GM23338 (cell line): ENCODE data around the gene OASL. TPM values are rescaled to one million over a fixed set of nuclear protein-coding genes. Genes with fewer than 3 reads are reported as not detected.
A peak's percentile ranks its signal among the peaks of the same experiment; 100 is the strongest.

Experiments used
- ATAC-seq: fragments of 200-7000 bp; cut with Tn5 transposase; 3 replicates; pipeline ENCODE4 v1.9.1; 2020
- DNase-seq: peaks from one replicate; pipeline ENCODE4 v3.0.0-alpha.2; 2015; ENCODE audit warnings: low spot score
- H2AFZ ChIP-seq: fragments of 200-600 bp; sonication (generic); 2 replicates; pipeline ENCODE4 v1.8.0; 2016; ENCODE audit warnings: antibody characterized with exemption, mild to moderate bottlenecking, moderate library complexity
- H3F3A ChIP-seq: fragments of 200-600 bp; sonication (generic); replicated peaks from 2 replicates; pipeline ENCODE4 v1.8.0; 2017; ENCODE audit warnings: antibody characterized with exemption, mixed run types, low read depth
- H3K27ac ChIP-seq: fragments of 200-600 bp; sonication (generic); 2 replicates; pipeline ENCODE4 v1.6.1; 2016; ENCODE audit warnings: low read depth
- H3K27me3 ChIP-seq: fragments of 200-600 bp; sonication (generic); 2 replicates; pipeline ENCODE4 v1.8.0; 2016; ENCODE audit warnings: mild to moderate bottlenecking, mixed run types, moderate library complexity; ENCODE audit not compliant: insufficient read depth
- H3K36me3 ChIP-seq: fragments of 200-600 bp; sonication (generic); 2 replicates; pipeline ENCODE4 v1.8.0; 2016; ENCODE audit warnings: mild to moderate bottlenecking; ENCODE audit not compliant: insufficient read depth
- H3K4me1 ChIP-seq: fragments of 200-600 bp; sonication (generic); 2 replicates; pipeline ENCODE4 v1.8.0; 2016; ENCODE audit warnings: mild to moderate bottlenecking, moderate library complexity; ENCODE audit not compliant: insufficient read depth
- H3K4me2 ChIP-seq: fragments of 200-600 bp; sonication (generic); 2 replicates; pipeline ENCODE4 v1.7.1; 2017; ENCODE audit warnings: mixed run types
- H3K4me3 ChIP-seq: fragments of 200-600 bp; sonication (generic); 2 replicates; pipeline ENCODE4 v1.6.1; 2016; ENCODE audit warnings: mixed run types
- H3K79me2 ChIP-seq: fragments of 200-600 bp; sonication (generic); replicated peaks from 2 replicates; pipeline ENCODE4 v1.8.0; 2017; ENCODE audit warnings: mild to moderate bottlenecking; ENCODE audit not compliant: insufficient read depth
- H3K9me2 ChIP-seq: fragments of 200-600 bp; sonication (generic); 2 replicates; pipeline ENCODE4 v1.8.0; 2017; ENCODE audit not compliant: insufficient read depth
- H4K20me1 ChIP-seq: fragments of 200-600 bp; sonication (generic); replicated peaks from 2 replicates; pipeline ENCODE4 v1.8.0; 2017; ENCODE audit warnings: mild to moderate bottlenecking; ENCODE audit not compliant: insufficient read depth
- H3K27ac Mint-ChIP-seq: 2 replicates; pipeline ENCODE4 v1.8.0; 2020; ENCODE audit warnings: inconsistent platforms, mild to moderate bottlenecking, moderate library complexity, mixed read lengths
- H3K27me3 Mint-ChIP-seq: 3 replicates; pipeline ENCODE4 v1.8.0; 2022; ENCODE audit warnings: low read depth, mild to moderate bottlenecking, moderate library complexity, mixed read lengths, inconsistent platforms; ENCODE audit not compliant: insufficient read depth, poor library complexity
- H3K36me3 Mint-ChIP-seq: 3 replicates; pipeline ENCODE4 v1.8.0; 2021; ENCODE audit warnings: low read depth, mild to moderate bottlenecking, inconsistent platforms, moderate library complexity, mixed read lengths
- H3K4me1 Mint-ChIP-seq: 3 replicates; pipeline ENCODE4 v1.8.0; 2020; ENCODE audit warnings: mild to moderate bottlenecking, inconsistent platforms, mixed read lengths
- H3K4me3 Mint-ChIP-seq: 3 replicates; pipeline ENCODE4 v1.8.0; 2021; ENCODE audit warnings: moderate library complexity, mild to moderate bottlenecking, inconsistent platforms, mixed read lengths
- H3K9me3 Mint-ChIP-seq: 3 replicates; pipeline ENCODE4 v1.8.0; 2020; ENCODE audit warnings: moderate library complexity, mild to moderate bottlenecking, inconsistent platforms, mixed read lengths
- CREB1 ChIP-seq: fragments of 250-450 bp; sonication (Bioruptor Pico); IDR thresholded peaks from 2 replicates; pipeline ENCODE4 v1.5.0; 2020; ENCODE audit warnings: low read depth, mild to moderate bottlenecking, moderate library complexity
- EZH2 ChIP-seq: fragments of 200-600 bp; sonication (generic); IDR thresholded peaks from one replicate; pipeline ENCODE4 v1.8.0; 2017; ENCODE audit warnings: antibody characterized with exemption, mild to moderate bottlenecking, low read depth; ENCODE audit not compliant: unreplicated experiment
- EZH2phosphoT487 ChIP-seq: fragments of 200-600 bp; sonication (generic); IDR thresholded peaks from one replicate; pipeline ENCODE4 v1.8.1; 2018; ENCODE audit warnings: antibody characterized with exemption; ENCODE audit not compliant: unreplicated experiment
- JUNB ChIP-seq: IDR thresholded peaks from one replicate; pipeline ENCODE4 v1.6.1; 2016; ENCODE audit warnings: antibody characterized with exemption; ENCODE audit not compliant: unreplicated experiment
- NANOG ChIP-seq: IDR thresholded peaks from 2 replicates; pipeline ENCODE4 v1.6.1; 2016; ENCODE audit warnings: antibody characterized with exemption, borderline replicate concordance
- POLR2AphosphoS5 ChIP-seq: IDR thresholded peaks from 2 replicates; pipeline ENCODE4 v1.6.1; 2016; ENCODE audit warnings: antibody characterized with exemption, low read depth
- STAT1 ChIP-seq: IDR thresholded peaks from one replicate; pipeline ENCODE4 v1.6.1; 2016; ENCODE audit warnings: antibody characterized with exemption; ENCODE audit not compliant: unreplicated experiment
- ZNF114 ChIP-seq: fragments of 250-450 bp; sonication (Bioruptor Pico); IDR thresholded peaks from 2 replicates; pipeline ENCODE4 v1.5.0; 2020; ENCODE audit warnings: mild to moderate bottlenecking, moderate library complexity
- ZNF331 ChIP-seq: fragments of 250-450 bp; sonication (Bioruptor Pico); IDR thresholded peaks from 2 replicates; pipeline ENCODE4 v1.5.0; 2020; ENCODE audit warnings: low read depth, mild to moderate bottlenecking, moderate library complexity
- polyA plus RNA-seq: library from polyadenylated mRNA; unstranded; fragments of >200 nt; fragmentation: Nextera tagmentation; extraction: Ambion mirVana; gene quantifications from 2 replicates; pipeline ENCODE4 v1.2.1, GENCODE V29; 2016
- total RNA-seq: library from RNA; depleted of rRNA; stranded (reverse); fragments of >200 nt; shearing (Covaris generic); gene quantifications from 2 replicates; pipeline ENCODE4 v1.2.3, GENCODE V29; 2014
- TF ChIP-seq, protein P1 (sequence below): fragments of 250-450 bp; sonication (Bioruptor Pico); IDR thresholded peaks from 2 replicates; pipeline ENCODE4 v1.5.0; 2020; ENCODE audit warnings: mild to moderate bottlenecking, moderate library complexity
- TF ChIP-seq, protein P2 (sequence below): IDR thresholded peaks from one replicate; pipeline ENCODE4 v1.6.1; 2018; ENCODE audit warnings: antibody characterized with exemption; ENCODE audit not compliant: unreplicated experiment
- TF ChIP-seq, protein P3 (sequence below): IDR thresholded peaks from 2 replicates; pipeline ENCODE4 v1.6.1; 2016; ENCODE audit warnings: antibody characterized with exemption
- TF ChIP-seq, protein P4 (sequence below), 2 experiments: fragments of 200-600 bp in 1 of 2; sonication (generic) in 1 of 2; conservative IDR thresholded peaks; 2 replicates each; pipeline versions ENCODE4 v1.5.1 to v1.6.1; 2016 to 2017; ENCODE audit warnings: antibody characterized with exemption in 2 of 2, low read depth in 2 of 2, mild to moderate bottlenecking in 2 of 2, moderate library complexity in 1 of 2

The OASL gene
- total and polyA plus RNA-seq, 2 experiments from 2014 or later = not detected

DNA sequence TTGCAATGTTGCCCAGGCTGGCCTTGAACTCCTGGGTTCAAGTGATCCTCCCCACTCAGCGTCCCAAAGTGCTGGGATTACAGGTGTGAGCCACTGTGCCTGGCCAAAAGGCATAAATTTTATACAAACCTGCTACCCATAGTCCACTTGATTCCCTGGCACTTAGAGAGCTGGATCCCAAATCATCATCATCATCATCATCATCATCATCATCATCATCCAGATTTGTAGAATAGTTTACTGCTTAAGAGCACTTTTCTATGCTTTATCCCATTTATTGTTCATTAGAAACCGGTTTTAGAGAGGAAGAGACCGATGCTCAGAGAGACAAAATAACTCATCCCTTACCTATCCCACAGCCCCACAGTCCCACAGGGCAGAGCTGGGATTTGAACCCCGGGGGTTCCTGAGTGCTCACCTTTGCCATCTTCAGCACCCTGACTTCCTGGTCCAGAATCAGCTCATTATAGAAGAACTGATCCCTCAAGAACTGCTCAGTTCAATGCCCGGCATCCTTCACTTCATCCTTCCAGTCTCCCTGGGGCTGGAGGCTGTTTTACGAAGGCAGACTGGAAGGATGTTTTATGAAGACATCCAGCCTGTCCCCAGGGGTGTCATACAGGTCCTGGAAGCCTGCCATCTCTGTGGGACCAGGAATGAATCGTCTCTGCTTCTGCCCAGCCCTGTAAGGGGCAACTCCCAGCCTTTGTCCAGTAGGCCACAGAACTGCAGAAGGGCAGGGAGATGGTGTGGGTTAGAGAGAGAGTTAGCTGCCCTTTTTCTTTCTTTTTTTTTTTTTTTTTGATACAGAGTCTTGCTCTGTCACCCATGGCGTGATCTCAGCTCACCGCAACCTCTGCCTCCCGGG lies 20.2 kb upstream of the OASL start:
- no peak overlapping the region for H3K27ac Mint-ChIP-seq
- TF ChIP-seq, protein P1, sequence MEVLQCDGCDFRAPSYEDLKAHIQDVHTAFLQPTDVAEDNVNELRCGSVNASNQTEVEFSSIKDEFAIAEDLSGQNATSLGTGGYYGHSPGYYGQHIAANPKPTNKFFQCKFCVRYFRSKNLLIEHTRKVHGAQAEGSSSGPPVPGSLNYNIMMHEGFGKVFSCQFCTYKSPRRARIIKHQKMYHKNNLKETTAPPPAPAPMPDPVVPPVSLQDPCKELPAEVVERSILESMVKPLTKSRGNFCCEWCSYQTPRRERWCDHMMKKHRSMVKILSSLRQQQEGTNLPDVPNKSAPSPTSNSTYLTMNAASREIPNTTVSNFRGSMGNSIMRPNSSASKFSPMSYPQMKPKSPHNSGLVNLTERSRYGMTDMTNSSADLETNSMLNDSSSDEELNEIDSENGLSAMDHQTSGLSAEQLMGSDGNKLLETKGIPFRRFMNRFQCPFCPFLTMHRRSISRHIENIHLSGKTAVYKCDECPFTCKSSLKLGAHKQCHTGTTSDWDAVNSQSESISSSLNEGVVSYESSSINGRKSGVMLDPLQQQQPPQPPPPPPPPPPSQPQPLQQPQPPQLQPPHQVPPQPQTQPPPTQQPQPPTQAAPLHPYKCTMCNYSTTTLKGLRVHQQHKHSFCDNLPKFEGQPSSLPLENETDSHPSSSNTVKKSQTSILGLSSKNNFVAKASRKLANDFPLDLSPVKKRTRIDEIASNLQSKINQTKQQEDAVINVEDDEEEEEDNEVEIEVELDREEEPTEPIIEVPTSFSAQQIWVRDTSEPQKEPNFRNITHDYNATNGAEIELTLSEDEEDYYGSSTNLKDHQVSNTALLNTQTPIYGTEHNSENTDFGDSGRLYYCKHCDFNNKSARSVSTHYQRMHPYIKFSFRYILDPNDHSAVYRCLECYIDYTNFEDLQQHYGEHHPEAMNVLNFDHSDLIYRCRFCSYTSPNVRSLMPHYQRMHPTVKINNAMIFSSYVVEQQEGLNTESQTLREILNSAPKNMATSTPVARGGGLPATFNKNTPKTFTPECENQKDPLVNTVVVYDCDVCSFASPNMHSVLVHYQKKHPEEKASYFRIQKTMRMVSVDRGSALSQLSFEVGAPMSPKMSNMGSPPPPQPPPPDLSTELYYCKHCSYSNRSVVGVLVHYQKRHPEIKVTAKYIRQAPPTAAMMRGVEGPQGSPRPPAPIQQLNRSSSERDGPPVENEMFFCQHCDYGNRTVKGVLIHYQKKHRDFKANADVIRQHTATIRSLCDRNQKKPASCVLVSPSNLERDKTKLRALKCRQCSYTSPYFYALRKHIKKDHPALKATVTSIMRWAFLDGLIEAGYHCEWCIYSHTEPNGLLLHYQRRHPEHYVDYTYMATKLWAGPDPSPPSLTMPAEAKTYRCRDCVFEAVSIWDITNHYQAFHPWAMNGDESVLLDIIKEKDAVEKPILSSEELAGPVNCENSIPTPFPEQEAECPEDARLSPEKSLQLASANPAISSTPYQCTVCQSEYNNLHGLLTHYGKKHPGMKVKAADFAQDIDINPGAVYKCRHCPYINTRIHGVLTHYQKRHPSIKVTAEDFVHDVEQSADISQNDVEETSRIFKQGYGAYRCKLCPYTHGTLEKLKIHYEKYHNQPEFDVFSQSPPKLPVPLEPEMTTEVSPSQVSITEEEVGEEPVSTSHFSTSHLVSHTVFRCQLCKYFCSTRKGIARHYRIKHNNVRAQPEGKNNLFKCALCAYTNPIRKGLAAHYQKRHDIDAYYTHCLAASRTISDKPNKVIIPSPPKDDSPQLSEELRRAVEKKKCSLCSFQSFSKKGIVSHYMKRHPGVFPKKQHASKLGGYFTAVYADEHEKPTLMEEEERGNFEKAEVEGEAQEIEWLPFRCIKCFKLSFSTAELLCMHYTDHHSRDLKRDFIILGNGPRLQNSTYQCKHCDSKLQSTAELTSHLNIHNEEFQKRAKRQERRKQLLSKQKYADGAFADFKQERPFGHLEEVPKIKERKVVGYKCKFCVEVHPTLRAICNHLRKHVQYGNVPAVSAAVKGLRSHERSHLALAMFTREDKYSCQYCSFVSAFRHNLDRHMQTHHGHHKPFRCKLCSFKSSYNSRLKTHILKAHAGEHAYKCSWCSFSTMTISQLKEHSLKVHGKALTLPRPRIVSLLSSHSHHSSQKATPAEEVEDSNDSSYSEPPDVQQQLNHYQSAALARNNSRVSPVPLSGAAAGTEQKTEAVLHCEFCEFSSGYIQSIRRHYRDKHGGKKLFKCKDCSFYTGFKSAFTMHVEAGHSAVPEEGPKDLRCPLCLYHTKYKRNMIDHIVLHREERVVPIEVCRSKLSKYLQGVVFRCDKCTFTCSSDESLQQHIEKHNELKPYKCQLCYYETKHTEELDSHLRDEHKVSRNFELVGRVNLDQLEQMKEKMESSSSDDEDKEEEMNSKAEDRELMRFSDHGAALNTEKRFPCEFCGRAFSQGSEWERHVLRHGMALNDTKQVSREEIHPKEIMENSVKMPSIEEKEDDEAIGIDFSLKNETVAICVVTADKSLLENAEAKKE = no peak
- TF ChIP-seq, protein P2, sequence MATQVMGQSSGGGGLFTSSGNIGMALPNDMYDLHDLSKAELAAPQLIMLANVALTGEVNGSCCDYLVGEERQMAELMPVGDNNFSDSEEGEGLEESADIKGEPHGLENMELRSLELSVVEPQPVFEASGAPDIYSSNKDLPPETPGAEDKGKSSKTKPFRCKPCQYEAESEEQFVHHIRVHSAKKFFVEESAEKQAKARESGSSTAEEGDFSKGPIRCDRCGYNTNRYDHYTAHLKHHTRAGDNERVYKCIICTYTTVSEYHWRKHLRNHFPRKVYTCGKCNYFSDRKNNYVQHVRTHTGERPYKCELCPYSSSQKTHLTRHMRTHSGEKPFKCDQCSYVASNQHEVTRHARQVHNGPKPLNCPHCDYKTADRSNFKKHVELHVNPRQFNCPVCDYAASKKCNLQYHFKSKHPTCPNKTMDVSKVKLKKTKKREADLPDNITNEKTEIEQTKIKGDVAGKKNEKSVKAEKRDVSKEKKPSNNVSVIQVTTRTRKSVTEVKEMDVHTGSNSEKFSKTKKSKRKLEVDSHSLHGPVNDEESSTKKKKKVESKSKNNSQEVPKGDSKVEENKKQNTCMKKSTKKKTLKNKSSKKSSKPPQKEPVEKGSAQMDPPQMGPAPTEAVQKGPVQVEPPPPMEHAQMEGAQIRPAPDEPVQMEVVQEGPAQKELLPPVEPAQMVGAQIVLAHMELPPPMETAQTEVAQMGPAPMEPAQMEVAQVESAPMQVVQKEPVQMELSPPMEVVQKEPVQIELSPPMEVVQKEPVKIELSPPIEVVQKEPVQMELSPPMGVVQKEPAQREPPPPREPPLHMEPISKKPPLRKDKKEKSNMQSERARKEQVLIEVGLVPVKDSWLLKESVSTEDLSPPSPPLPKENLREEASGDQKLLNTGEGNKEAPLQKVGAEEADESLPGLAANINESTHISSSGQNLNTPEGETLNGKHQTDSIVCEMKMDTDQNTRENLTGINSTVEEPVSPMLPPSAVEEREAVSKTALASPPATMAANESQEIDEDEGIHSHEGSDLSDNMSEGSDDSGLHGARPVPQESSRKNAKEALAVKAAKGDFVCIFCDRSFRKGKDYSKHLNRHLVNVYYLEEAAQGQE = no peak
- TF ChIP-seq POLR2AphosphoS5 (no peak), ZNF331 (no peak), NANOG (no peak), JUNB (no peak), ZNF114 (CRISPR knock-in tag) (no peak), EZH2 (no peak), EZH2phosphoT487 (no peak), STAT1 (no peak), CREB1 (no peak)
- TF ChIP-seq, protein P3, sequence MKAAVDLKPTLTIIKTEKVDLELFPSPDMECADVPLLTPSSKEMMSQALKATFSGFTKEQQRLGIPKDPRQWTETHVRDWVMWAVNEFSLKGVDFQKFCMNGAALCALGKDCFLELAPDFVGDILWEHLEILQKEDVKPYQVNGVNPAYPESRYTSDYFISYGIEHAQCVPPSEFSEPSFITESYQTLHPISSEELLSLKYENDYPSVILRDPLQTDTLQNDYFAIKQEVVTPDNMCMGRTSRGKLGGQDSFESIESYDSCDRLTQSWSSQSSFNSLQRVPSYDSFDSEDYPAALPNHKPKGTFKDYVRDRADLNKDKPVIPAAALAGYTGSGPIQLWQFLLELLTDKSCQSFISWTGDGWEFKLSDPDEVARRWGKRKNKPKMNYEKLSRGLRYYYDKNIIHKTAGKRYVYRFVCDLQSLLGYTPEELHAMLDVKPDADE = no peak
- TF ChIP-seq, protein P4, sequence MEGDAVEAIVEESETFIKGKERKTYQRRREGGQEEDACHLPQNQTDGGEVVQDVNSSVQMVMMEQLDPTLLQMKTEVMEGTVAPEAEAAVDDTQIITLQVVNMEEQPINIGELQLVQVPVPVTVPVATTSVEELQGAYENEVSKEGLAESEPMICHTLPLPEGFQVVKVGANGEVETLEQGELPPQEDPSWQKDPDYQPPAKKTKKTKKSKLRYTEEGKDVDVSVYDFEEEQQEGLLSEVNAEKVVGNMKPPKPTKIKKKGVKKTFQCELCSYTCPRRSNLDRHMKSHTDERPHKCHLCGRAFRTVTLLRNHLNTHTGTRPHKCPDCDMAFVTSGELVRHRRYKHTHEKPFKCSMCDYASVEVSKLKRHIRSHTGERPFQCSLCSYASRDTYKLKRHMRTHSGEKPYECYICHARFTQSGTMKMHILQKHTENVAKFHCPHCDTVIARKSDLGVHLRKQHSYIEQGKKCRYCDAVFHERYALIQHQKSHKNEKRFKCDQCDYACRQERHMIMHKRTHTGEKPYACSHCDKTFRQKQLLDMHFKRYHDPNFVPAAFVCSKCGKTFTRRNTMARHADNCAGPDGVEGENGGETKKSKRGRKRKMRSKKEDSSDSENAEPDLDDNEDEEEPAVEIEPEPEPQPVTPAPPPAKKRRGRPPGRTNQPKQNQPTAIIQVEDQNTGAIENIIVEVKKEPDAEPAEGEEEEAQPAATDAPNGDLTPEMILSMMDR (conservative IDR thresholded peaks at IDR 0.05; ENCODE audit: low read depth in 2 of 2) = no peak

More for the DNA sequence above, 20.2 kb upstream of the OASL start:
- no peak overlapping the region; the same call in 2 of the 3 replicates for H3K4me3 Mint-ChIP-seq
- H3K36me3 Mint-ChIP-seq = no peaks in the 10 kb centered on the region
- Histone ChIP-seq H3K9me2 (no peaks in the 10 kb centered on the region), H3K27me3 (no peaks in the 10 kb centered on the region), H3K27ac (no peak overlapping the region), H3F3A (no peaks in the 10 kb centered on the region), H3K4me2 (no peak overlapping the region), H3K79me2 (no peaks in the 10 kb centered on the region), H3K36me3 (no peaks in the 10 kb centered on the region), H4K20me1 (no peaks in the 10 kb centered on the region), H2AFZ (peak overlapping the region; percentile 35), H3K4me3 (no peak overlapping the region), H3K4me1 (no peaks in the 10 kb centered on the region)
- peaks cover 6% of the 10 kb centered on the region for H3K4me1 Mint-ChIP-seq
- DNase-seq = no peak
- H3K27me3 Mint-ChIP-seq = peaks cover 6% of the 10 kb centered on the region
- no peak for ATAC-seq
- H3K9me3 Mint-ChIP-seq = no peaks in the 10 kb centered on the region
